HG03575 (cell line): ENCODE data around the gene BDKRB2.

Experiments used
- ATAC-seq: cut with Tn5 transposase; IDR thresholded peaks from one replicate; pipeline ENCODE4 v1.9.1; 2021; ENCODE audit not compliant: unreplicated experiment, insufficient number of reproducible peaks, low FRiP score; ENCODE audit errors: extremely low read depth

Gene BDKRB2

DNA sequence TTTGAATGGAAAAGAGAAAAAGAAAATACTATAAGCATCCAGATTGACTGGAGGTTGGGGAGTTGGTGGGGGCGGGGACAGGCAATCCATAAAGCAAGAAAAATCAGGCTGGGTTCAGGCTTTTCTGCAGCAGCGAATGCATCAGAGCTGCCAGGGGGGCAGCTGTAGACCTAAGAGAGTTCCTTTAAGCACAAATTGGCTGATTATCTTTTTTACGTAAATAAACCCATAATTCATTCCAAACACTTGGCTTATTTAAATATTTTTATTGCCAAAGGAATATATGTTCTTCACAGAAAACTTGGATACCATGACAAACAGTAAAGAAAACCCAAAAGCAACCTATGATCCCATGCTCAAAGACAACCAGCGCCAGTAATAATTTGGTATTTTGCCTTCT lies 10.2 kb downstream of the BDKRB2 start:
- ATAC-seq: no peak

DNA sequence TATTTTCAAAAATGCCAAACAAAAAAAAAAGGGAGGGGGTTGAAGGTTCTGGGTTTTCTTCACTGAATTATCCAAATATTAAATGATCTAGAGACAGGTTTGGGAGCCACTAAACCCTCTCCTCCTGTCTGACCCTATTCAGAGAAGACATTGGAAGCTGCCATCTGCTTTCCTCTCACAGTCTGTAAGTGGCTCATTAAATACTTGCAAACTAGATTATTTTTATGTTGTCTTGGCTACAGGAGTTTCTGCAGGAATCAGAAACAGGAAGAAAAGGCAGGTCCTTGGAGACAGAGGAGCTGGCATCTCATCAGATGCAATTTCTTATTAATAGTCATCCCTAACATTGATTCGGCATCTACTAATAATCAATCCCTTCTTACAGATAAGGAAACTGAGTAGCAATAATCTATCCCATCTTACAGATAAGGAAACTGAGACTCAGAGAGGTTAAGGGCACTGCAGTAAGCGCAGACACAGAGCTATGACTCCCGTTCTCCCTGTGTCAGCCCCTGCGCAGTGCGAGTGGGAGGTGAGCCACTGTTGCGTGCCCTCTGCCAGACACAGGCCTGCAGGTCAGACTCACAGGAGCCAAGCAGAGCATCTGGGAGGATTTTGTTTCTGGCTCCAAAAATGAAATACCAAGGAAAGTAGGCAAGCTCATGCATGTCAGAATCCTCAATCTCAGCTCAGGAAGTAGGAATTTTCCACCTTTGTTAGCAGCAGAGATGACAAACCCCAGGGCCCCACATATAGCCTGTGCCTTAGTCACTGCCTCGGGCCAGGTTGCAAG lies 11.0 kb downstream of the BDKRB2 start:
- ATAC-seq: no peak

GRCh38 chr14:96216627-96217026 lies 12.0 kb downstream of the BDKRB2 start:
- no peak for ATAC-seq

GRCh38 chr14:96217376-96217913 lies 12.8 kb downstream of the BDKRB2 start:
- ATAC-seq: no peak

DNA sequence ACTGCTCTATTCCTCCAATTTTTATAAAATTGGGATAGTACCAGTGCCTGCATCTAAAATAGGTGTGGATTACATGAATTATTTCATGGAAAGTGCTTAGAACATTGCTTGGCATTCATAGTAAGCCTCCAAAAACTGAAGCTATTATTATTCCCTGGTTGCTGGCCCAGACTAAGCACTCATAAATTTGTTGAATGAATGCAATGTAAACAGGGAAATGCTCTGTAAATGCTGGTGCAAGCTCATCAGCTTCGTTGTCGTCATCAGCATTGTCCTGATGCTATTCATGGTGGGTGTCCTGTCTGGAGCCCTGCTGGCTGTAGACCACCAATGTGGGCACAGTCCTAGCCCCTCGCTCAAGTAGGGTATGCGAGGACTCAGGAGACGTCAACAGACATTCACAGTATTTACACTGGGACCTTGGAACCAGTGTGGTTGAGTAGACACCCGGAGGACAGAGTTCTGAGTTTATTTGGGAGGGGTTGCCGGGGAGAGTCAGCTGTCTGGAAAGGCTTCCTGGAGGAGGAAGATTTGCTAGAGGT lies 16.5 kb downstream of the BDKRB2 start:
- ATAC-seq: no peak

GRCh38 chr14:96221841-96222240 lies 17.2 kb downstream of the BDKRB2 start:
- no peak for ATAC-seq

DNA sequence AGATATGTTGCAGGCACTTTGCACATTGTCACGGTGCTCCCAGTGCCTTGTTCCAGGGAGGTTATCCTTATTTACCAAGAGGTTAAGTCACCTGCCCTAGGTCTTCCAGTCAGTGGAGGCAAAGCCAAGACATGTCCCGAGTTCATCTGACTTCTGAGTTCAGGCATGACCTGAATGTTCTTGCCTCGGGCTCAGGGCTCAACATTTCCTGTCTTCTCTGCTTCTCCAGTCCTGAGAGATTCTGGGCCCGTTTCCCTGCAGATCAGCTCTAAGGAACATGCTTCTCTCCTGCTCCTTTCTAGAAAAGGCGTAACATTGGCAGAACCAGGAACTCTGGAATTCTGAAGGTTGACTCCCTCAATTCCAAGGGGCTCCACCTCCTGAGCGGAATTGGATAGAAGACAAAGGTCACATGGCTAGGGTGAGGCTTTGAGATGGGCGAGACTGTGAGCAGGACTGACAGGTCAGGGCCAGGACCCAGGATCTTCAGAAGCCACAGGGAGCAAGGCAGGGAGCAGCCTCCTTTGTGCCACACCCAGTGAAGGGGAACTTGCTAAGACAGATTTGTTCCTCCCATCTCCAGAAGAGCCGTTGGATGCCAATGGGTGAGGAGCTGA lies 19.9 kb downstream of the BDKRB2 start:
- no peak for ATAC-seq

DNA sequence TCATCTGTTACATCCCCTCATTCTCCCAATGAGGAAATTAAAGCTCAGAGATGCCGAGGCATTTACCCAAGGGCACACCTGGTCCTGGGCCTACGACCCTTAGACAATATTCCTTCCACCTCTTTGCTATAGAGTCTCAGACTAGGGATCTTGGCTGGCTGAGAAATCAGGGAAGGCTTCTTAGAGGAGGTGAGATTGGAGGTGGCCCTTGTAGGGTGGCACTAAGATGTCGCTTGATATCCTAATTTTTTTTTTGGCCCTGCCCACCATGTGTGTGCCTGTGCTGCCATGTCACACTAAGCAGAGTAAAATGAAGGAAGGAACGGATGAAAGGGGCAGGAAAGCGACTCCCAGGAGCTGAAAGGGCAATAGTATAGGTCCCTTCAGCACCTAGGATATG lies 20.6 kb downstream of the BDKRB2 start:
- ATAC-seq: no peak

- no peak for ATAC-seq
Observed at GRCh38 chr14:96225745-96226151, 21.1 kb downstream of the BDKRB2 start.

DNA sequence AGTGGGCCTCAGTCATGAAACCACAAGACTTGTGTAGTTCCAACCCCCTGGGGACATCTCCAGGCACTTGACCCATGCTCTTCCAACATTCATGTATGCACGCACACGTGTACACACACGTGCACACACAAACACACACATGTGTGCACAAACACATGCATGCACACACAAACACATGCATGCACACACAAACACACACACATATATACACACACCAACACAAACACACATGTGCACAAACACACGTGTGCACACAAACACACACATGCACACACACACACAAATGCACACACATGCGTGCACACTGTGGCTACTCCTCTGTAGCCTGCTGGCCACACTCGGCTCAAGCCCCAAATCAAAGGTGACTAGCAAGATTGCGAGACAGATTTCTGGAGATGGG lies 22.8 kb downstream of the BDKRB2 start:
- no peak for ATAC-seq

DNA sequence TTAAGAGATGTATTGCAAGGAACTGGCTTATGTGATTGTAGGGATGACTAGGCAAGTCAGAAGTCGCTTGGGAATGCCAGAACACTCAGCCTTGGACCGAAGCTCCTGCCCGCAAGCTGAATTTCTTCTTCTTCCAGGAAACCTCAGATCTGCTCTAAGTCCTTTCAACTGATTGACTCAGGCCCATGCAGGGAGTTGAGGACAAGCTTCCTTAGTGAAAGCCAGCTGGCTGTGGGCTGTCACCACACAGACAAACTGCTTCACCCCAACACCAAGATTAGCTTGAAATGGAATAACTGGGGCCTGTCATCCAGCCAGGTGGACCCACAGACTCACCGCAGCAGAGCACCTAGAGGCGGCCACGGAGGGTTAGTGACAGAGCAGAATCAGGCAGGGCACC lies 24.7 kb downstream of the BDKRB2 start:
- no peak for ATAC-seq

GRCh38 chr14:96231056-96231455 lies 26.4 kb downstream of the BDKRB2 start:
- ATAC-seq: no peak

GRCh38 chr14:96231526-96232130 lies 27.0 kb downstream of the BDKRB2 start:
- no peak for ATAC-seq

- no peak for ATAC-seq
Observed at GRCh38 chr14:96232506-96232905, 27.9 kb downstream of the BDKRB2 start.

DNA sequence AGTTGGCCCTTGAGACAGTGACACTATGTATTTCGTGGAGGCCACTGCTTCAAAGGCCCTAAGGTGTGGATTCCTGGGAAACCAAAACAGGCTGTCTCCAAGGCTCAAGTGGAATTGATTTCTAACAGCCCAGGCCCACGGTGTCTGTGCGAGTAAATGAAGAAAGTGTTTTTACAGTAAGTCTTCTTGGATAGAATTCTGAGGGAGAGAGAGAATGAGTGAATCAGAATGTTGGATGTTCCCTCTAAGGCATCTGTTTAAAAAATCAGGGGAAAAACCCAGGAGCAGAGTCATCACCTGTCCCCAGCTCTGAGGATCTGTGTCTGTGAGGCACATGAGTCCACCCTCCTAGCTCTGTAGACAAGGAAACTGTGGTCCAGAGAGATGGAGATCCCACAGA lies 29.0 kb downstream of the BDKRB2 start:
- no peak for ATAC-seq

DNA sequence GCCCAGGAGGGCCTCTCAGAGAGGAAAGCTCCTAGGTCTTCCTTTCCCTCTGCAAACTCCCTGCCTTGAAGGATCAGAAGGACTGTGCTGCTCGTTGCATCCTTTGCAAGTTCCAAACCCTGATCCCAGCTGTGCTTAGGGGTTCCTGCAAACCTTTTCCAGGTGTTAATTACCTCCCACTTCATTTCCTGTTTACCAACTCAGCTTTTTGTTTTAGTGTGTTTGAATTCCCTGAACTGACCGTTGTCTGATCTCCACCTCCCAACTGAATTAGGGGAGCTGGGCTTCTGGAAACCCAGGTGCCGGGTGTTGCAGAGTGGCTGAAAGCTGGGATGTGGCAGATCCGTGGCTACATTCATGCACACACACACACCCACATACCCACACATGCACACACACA lies 30.8 kb downstream of the BDKRB2 start:
- no peak for ATAC-seq

DNA sequence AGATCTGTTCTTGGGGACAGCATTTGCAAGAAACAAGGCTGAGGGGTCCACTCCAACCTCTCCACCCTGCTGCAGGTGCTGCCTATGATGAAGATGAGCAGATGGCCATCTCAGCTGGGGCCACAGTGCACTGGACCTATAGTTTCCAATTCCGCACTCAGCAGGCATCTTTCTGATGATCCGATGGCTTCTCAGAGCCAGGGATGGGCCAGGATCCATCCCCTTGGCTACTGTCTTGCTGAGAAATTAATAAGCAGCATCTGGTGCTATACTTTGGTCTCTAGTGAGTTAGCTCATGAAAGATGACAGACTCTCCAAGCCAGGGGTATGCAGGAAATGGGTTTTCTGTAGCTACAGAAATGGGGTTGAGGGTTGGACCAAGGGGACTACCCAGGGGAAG lies 33.0 kb downstream of the BDKRB2 start:
- no peak for ATAC-seq

DNA sequence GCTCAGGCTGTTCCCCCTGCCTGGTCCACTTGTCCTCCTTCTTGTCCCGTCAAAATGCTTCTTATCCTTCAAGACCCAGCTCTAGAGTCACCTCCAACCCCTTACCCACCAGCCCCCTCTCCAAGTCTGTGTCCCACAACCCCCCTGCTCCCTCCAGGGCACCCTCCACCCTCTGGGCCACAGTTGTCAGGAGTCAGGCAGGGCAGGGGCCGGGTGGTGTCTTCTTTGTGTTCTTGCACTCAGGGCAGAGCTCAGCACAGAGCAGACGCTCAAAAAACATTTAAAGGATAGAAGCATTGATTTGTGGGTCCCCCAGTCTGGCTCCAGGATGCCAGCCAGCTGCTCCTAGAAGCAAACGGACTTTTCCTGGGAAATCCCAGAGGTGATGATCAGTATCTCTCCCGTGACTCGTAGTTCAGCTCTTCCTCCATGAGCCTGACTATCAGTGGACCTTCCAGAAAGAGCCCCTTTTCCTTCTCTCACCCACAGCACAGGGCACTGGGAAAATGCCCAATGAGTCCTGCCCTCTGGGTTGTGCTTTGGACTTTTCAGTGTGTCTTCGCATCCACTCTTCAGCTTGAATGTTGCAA lies 34.1 kb downstream of the BDKRB2 start:
- ATAC-seq: no peak

DNA sequence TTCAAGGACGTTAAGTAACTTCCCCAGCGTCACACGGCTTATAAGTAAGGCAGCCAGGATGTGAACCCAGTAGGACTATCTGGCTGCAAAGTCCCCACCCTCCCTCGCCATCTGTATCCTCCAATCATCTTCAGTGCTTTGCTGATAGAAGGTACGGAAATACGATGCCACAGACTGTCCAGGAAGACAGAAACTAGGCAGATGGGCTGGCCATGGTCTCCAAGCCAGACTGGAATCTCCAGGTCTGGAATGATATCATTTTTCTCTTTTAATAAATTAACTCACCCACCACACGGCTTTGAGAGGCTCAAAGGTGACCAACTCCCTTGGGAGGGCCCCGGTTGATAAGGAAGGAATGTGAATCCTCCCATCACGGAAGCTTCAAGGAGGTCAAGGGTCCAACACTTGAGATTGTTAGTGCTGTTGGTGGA lies 35.1 kb downstream of the BDKRB2 start:
- ATAC-seq: no peak
